HepG2 (cell line): Measurements from ENCODE around the gene URB1. TPM values are rescaled to one million over a fixed set of nuclear protein-coding genes. Genes with fewer than 3 reads are reported as not detected.

Experiments used
- ATAC-seq: fragments of 200-7000 bp; cut with Tn5 transposase; 3 replicates; pipeline ENCODE4 v1.9.1; 2020; ENCODE audit warnings: mild to moderate bottlenecking, moderate library complexity
- BruUV-seq: library from RNA; stranded (reverse); fragments of 400-500 nt; replicated peaks from 2 replicates; lab custom pipeline; 2021; lab: Mats Ljungman, UMichigan
- CTCF ChIA-PET: fragments of 300-600 bp; formaldehyde crosslinking; extraction: SDS; loops from one replicate; lab custom pipeline; 2021; ENCODE audit warnings: low total read pairs, inconsistent platforms, low intra/inter-chr PET ratio; lab: Yijun Ruan, JAX
- POLR2A ChIA-PET: fragments of 350-600 bp; sonication (Branson Sonifier 250); formaldehyde crosslinking; loops from one replicate; lab custom pipeline; 2020; ENCODE audit warnings: antibody characterized with exemption, inconsistent platforms; lab: Yijun Ruan, JAX
- DNase-seq: peaks from one replicate; pipeline ENCODE4 v3.0.0-alpha.2; 2015; ENCODE audit warnings: low spot score
- FAIRE-seq: peaks from 3 replicates; lab custom pipeline; 2011; peaks lifted over from hg19 to GRCh38; lab: Jason Lieb, UNC
- H2AFZ ChIP-seq: one replicate; pipeline ENCODE4 v1.6.1; 2011; ENCODE audit warnings: low read length, inconsistent platforms
- H3K27ac ChIP-seq: fragments of 300-600 bp; 3 replicates; pipeline ENCODE4 v1.8.0; 2011; ENCODE audit warnings: mixed run types, mild to moderate bottlenecking, mixed read lengths, low read length, inconsistent platforms; ENCODE audit not compliant: insufficient read depth; ENCODE audit errors: extremely low read length
- H3K27me3 ChIP-seq, 2 experiments: fragments of 200-600 bp in 1 of 2; 2 replicates in 1 of 2; 3 replicates in 1 of 2; pipeline versions ENCODE4 v1.6.0 to v1.8.0; 2011; ENCODE audit warnings: low read length in 2 of 2, mild to moderate bottlenecking in 2 of 2, moderate library complexity in 2 of 2, inconsistent platforms in 1 of 2; ENCODE audit not compliant: insufficient read depth in 2 of 2, control insufficient read depth in 1 of 2
- H3K36me3 ChIP-seq, 2 experiments: fragments of 200-600 bp in 1 of 2; replicated peaks in 1 of 2; 2 replicates in 1 of 2; 3 replicates in 1 of 2; pipeline versions ENCODE4 v1.5.1 to v1.8.0; 2011; ENCODE audit warnings: low read length in 2 of 2, inconsistent platforms in 1 of 2; ENCODE audit not compliant: insufficient read depth in 2 of 2, control insufficient read depth in 1 of 2
- H3K4me1 ChIP-seq: 2 replicates; pipeline ENCODE4 v1.5.1; 2012; ENCODE audit warnings: low read length, inconsistent platforms; ENCODE audit not compliant: insufficient read depth
- H3K4me2 ChIP-seq: 2 replicates; pipeline ENCODE4 v1.6.0; 2011; ENCODE audit warnings: low read depth, low read length, inconsistent platforms
- H3K4me3 ChIP-seq, 3 experiments: fragments of 200-600 bp in 1 of 3; sonication (generic), shearing (Covaris generic) in 1 of 3; replicated peaks in 1 of 3; 2 replicates each; pipeline ENCODE4 v1.5.1; 2011 to 2016; ENCODE audit warnings: low read length in 3 of 3, inconsistent platforms in 2 of 3, low read depth in 2 of 3, mild to moderate bottlenecking in 2 of 3, control low read depth in 1 of 3, mixed read lengths in 1 of 3; ENCODE audit not compliant: insufficient read depth in 1 of 3
- H3K79me2 ChIP-seq: one replicate; pipeline ENCODE4 v1.6.1; 2011; ENCODE audit warnings: low read length, inconsistent platforms; ENCODE audit not compliant: insufficient read depth
- H3K9ac ChIP-seq: 2 replicates; pipeline ENCODE4 v1.6.0; 2011; ENCODE audit warnings: mild to moderate bottlenecking, low read depth, low read length, inconsistent platforms; ENCODE audit not compliant: insufficient read depth
- H3K9me3 ChIP-seq: 2 replicates; pipeline ENCODE4 v1.5.1; 2012; ENCODE audit warnings: mild to moderate bottlenecking, low read length
- H4K20me1 ChIP-seq: 2 replicates; pipeline ENCODE4 v1.6.0; 2011; ENCODE audit warnings: inconsistent platforms, mild to moderate bottlenecking, low read length, moderate library complexity; ENCODE audit not compliant: insufficient read depth
- CEBPB ChIP-seq: IDR thresholded peaks from 2 replicates; pipeline ENCODE4 v1.6.1; 2011; ENCODE audit warnings: low read depth, low read length, improper control_type of control experiment, borderline replicate concordance
- CEBPG ChIP-seq: IDR thresholded peaks from 2 replicates; pipeline ENCODE4 v1.6.1; 2016
- FOSL2 ChIP-seq: sonication (generic); formaldehyde crosslinking; IDR thresholded peaks from 2 replicates; pipeline ENCODE4 v1.4.0; 2020; ENCODE audit warnings: missing genetic modification reagents
- GATAD2A ChIP-seq: IDR thresholded peaks from 2 replicates; pipeline ENCODE4 v1.6.1; 2016
- KDM1A ChIP-seq: IDR thresholded peaks from 2 replicates; pipeline ENCODE4 v1.6.1; 2016; ENCODE audit warnings: missing compliant biosample characterization
- LBX2 ChIP-seq: sonication (generic); formaldehyde crosslinking; IDR thresholded peaks from 2 replicates; pipeline ENCODE4 v1.5.0; 2020; ENCODE audit warnings: missing genetic modification reagents, mild to moderate bottlenecking, borderline replicate concordance
- MEF2D ChIP-seq: sonication (generic); formaldehyde crosslinking; IDR thresholded peaks from 2 replicates; pipeline ENCODE4 v1.5.1; 2020; ENCODE audit warnings: mild to moderate bottlenecking, missing genetic modification reagents
- NR2C2 ChIP-seq: sonication (generic); formaldehyde crosslinking; IDR thresholded peaks from 2 replicates; pipeline ENCODE4 v1.4.0; 2020; ENCODE audit warnings: missing genetic modification reagents, mild to moderate bottlenecking, moderate library complexity, borderline replicate concordance
- NR2F6 ChIP-seq, 2 experiments: IDR thresholded peaks; 2 replicates each; pipeline ENCODE4 v1.6.1; 2016; ENCODE audit warnings: antibody characterized with exemption in 1 of 2, mild to moderate bottlenecking in 1 of 2
- RARA ChIP-seq: IDR thresholded peaks from 2 replicates; pipeline ENCODE4 v1.6.1; 2016; ENCODE audit warnings: missing genetic modification reagents, missing compliant biosample characterization
- RBM39 ChIP-seq: fragments of 200-400 bp; formaldehyde crosslinking; IDR thresholded peaks from one replicate; pipeline ENCODE4 v1.6.1; 2018; ENCODE audit warnings: antibody characterized with exemption, mild to moderate bottlenecking, low read depth, low read length; ENCODE audit not compliant: poor library complexity, severe bottlenecking
- SOX13 ChIP-seq, 3 experiments: fragments of 450-650 bp in 1 of 3; sonication (generic) in 1 of 3; formaldehyde crosslinking in 1 of 3; IDR thresholded peaks in 2 of 3; conservative IDR thresholded peaks in 1 of 3; 2 replicates each; pipeline versions ENCODE4 v1.5.0 to v1.6.1; 2016 to 2020; ENCODE audit warnings: antibody characterized with exemption in 1 of 3, mild to moderate bottlenecking in 1 of 3, missing compliant biosample characterization in 1 of 3, missing genetic modification reagents in 1 of 3, moderate library complexity in 1 of 3
- SOX6 ChIP-seq, 2 experiments: fragments of 450-650 bp in 1 of 2; sonication (generic) in 1 of 2; formaldehyde crosslinking in 1 of 2; IDR thresholded peaks; 2 replicates each; pipeline versions ENCODE4 v1.4.0 to v1.6.1; 2017 to 2020; ENCODE audit warnings: antibody characterized with exemption in 1 of 2, mild to moderate bottlenecking in 1 of 2, missing genetic modification reagents in 1 of 2
- ZBTB42 ChIP-seq: sonication (generic); formaldehyde crosslinking; IDR thresholded peaks from 2 replicates; pipeline ENCODE4 v1.5.0; 2020; ENCODE audit warnings: mild to moderate bottlenecking, missing genetic modification reagents
- ZMYM2 ChIP-seq: sonication (generic); formaldehyde crosslinking; IDR thresholded peaks from 2 replicates; pipeline ENCODE4 v1.8.0; 2022; ENCODE audit warnings: mild to moderate bottlenecking, missing genetic modification reagents
- ZMYM3 ChIP-seq: sonication (generic); formaldehyde crosslinking; IDR thresholded peaks from 2 replicates; pipeline ENCODE4 v1.5.1; 2020; ENCODE audit warnings: mild to moderate bottlenecking, missing genetic modification reagents
- ZNF12 ChIP-seq: sonication (generic); formaldehyde crosslinking; IDR thresholded peaks from 2 replicates; pipeline ENCODE4 v1.5.0; 2020; ENCODE audit warnings: missing genetic modification reagents
- ZNF121 ChIP-seq: sonication (generic); formaldehyde crosslinking; IDR thresholded peaks from 2 replicates; pipeline ENCODE4 v1.5.0; 2020; ENCODE audit warnings: mild to moderate bottlenecking, missing genetic modification reagents
- ZNF17 ChIP-seq: sonication (generic); formaldehyde crosslinking; IDR thresholded peaks from 2 replicates; pipeline ENCODE4 v1.5.0; 2020; ENCODE audit warnings: mild to moderate bottlenecking, missing genetic modification reagents
- ZNF770 ChIP-seq: sonication (generic); formaldehyde crosslinking; IDR thresholded peaks from 2 replicates; pipeline ENCODE4 v1.5.0; 2020; ENCODE audit warnings: mild to moderate bottlenecking, missing genetic modification reagents
- whole genome bisulfite sequencing: methylation state at CpG from one replicate; pipeline ENCODE4 v1.1.6; 2017; ENCODE audit warnings: low lambda C conversion rate; 5-methylcytosine and 5-hydroxymethylcytosine counted together
- in situ Hi-C: cut with HindIII; loops from 2 replicates; pipeline ENCODE4 v1.10.0; 2017; ENCODE audit warnings: low pct_unique_long_range_greater_than_20kb; ENCODE audit not compliant: extremely low pct_ligation_motif_present
- intact Hi-C: fragments of 100-400 bp; cut with micrococcal nuclease; formaldehyde crosslinking; loops from one replicate; pipeline ENCODE4 v1.10.0; 2022; ENCODE audit not compliant: unreplicated experiment
- polyA plus RNA-seq, 8 experiments: library from polyadenylated mRNA; depleted of rRNA in 3 of 8; stranded (reverse) in 7 of 8; unstranded in 1 of 8; fragments of >200 nt; fragmentation: Illumina TruSeq in 4 of 8; extraction: Trizol in 4 of 8; gene quantifications; 2 replicates each; pipeline versions ENCODE4 v1.2.1 to v1.2.3, GENCODE V29; 2011 to 2016; ENCODE audit warnings: low read depth in 4 of 8, missing spikeins in 1 of 8, mixed read lengths in 1 of 8; ENCODE audit not compliant: insufficient read depth in 1 of 8
- total RNA-seq, 5 experiments: library from RNA; depleted of rRNA; stranded (reverse); fragments of >200 nt; fragmentation: Illumina TruSeq; extraction: Trizol; gene quantifications; 2 replicates each; pipeline ENCODE4 v1.2.3, GENCODE V29; 2016; ENCODE audit warnings: low read depth in 1 of 5
- TF ChIP-seq, protein P1 (sequence below): IDR thresholded peaks from 2 replicates; pipeline ENCODE4 v1.6.1; 2016

Gene URB1
- total and polyA plus RNA-seq, 2 of the 13 experiments (the other 11 are each of a cell fraction or from before 2014, with no cell fraction given): 4.5 to 16.7 TPM

DNA sequence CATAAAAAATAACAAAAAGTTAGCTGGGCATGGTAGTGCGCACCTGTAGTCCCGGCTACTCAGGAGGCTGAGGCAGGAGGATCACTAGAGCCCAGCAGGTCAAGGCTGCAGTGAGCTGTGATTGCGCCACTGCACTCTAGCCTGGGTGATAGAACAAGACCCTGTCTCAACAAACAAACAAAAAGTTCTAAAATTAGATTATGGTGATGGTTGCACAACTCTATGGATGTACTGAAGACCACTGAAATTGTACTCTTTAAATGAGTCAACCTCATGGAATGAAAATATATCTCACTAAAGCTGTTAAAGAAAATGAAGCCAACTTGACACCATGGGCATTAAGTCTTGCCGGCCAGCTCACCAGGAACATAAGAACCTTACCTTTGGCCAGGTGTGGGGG, 85.1 kb downstream of the URB1 start:
- no peak for FAIRE-seq
- in situ Hi-C loops (no loop called here), intact Hi-C loops (loop anchor here (5.0 kb wide), 1 partner anchor 50 kb away; no protein-coding TSS in a partner anchor)
- Histone ChIP-seq H3K36me3 (peaks cover 0 to 12% of the 10 kb centered on the region in 2 experiments; a peak in 3 of 5 replicates), H3K9ac (no peak overlapping the region), H3K4me2 (no peak overlapping the region), H3K27ac (no peak overlapping the region), H3K4me1 (peaks cover 14% of the 10 kb centered on the region), H4K20me1 (no peaks in the 10 kb centered on the region), H3K9me3 (no peaks in the 10 kb centered on the region), H3K27me3 (no peaks in the 10 kb centered on the region), H3K4me3 (no peak overlapping the region), H2AFZ (no peak overlapping the region), H3K79me2 (no peaks in the 10 kb centered on the region)
- POLR2A ChIA-PET: interaction anchor here (1.1 kb wide), 1 partner anchor 8 kb away, joined by 3 read pairs; no protein-coding TSS in a partner anchor
- ATAC-seq: no peak
- CTCF ChIA-PET: no interaction called here
- no TSS peak for BruUV-seq
- WGBS: 94% methylated on average over 4 of the region's 4 CpGs
- peak; percentile 21 for DNase-seq
- TF ChIP-seq ZMYM3 (CRISPR knock-in tag): peak; percentile 84
- 0 out of 2 replicates have a peak, but pooled peaks have one; percentile 19 for TF ChIP-seq ZNF121 (CRISPR knock-in tag)
- TF ChIP-seq CEBPB: peak; percentile 70; the same call in 1 of the 2 replicates
- TF ChIP-seq SOX13 (IDR thresholded peaks at IDR 0.05): no peak
- TF ChIP-seq SOX13 (CRISPR knock-in tag; conservative IDR thresholded peaks at IDR 0.05 in 1 of 2, IDR thresholded peaks at IDR 0.05 in 1 of 2): 0 out of 4 replicates have a peak, but pooled peaks of 1 of the 2 experiments have one; percentile 37
- TF ChIP-seq RARA (CRISPR knock-in tag): 0 out of 2 replicates have a peak, but pooled peaks have one; percentile 11
- 0 out of 2 replicates have a peak, but pooled peaks have one; percentile 22 for TF ChIP-seq ZMYM2
- TF ChIP-seq RBM39: no peak
- 0 out of 2 replicates have a peak, but pooled peaks have one; percentile 41 for TF ChIP-seq ZNF12 (CRISPR knock-in tag)
- TF ChIP-seq GATAD2A: peak; percentile 65
- peak; percentile 70 for TF ChIP-seq CEBPG
- TF ChIP-seq NR2C2 (CRISPR knock-in tag): peak; percentile 48; the same call in 1 of the 2 replicates
- TF ChIP-seq ZNF17 (CRISPR knock-in tag): no peak
- TF ChIP-seq, protein P1, sequence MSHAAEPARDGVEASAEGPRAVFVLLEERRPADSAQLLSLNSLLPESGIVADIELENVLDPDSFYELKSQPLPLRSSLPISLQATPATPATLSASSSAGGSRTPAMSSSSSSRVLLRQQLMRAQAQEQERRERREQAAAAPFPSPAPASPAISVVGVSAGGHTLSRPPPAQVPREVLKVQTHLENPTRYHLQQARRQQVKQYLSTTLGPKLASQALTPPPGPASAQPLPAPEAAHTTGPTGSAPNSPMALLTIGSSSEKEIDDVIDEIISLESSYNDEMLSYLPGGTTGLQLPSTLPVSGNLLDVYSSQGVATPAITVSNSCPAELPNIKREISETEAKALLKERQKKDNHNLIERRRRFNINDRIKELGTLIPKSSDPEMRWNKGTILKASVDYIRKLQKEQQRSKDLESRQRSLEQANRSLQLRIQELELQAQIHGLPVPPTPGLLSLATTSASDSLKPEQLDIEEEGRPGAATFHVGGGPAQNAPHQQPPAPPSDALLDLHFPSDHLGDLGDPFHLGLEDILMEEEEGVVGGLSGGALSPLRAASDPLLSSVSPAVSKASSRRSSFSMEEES (CRISPR knock-in tag): no peak
- TF ChIP-seq MEF2D (CRISPR knock-in tag): peak; percentile 98
- TF ChIP-seq SOX6 (IDR thresholded peaks at IDR 0.05): no peak
- TF ChIP-seq SOX6 (CRISPR knock-in tag; IDR thresholded peaks at IDR 0.05): peak; percentile 43
- TF ChIP-seq KDM1A (CRISPR knock-in tag): 0 out of 2 replicates have a peak, but pooled peaks have one; percentile 35
- peak; percentile 65 for TF ChIP-seq FOSL2
- TF ChIP-seq ZNF770 (CRISPR knock-in tag): peak; percentile 99
- TF ChIP-seq NR2F6 (IDR thresholded peaks at IDR 0.05): 0 out of 2 replicates have a peak, but pooled peaks have one; percentile 32
- peak; percentile 22; the same call in 1 of the 2 replicates for TF ChIP-seq NR2F6 (CRISPR knock-in tag; IDR thresholded peaks at IDR 0.05)
- no peak for TF ChIP-seq ZBTB42 (CRISPR knock-in tag)
- TF ChIP-seq LBX2: no peak
